Gastroesophageal sphincter (tissue), 3 donors: Measurements from ENCODE around the gene TFEC.

Experiments used
- CTCF ChIP-seq, 4 experiments: fragments of 200-600 bp in 2 of 4; fragments of 450-650 bp in 2 of 4; sonication (generic) in 1 of 4; IDR thresholded peaks; one replicate each; pipeline ENCODE4 v1.5.1; 2017 to 2019; ENCODE audit warnings: antibody characterized with exemption in 4 of 4, mild to moderate bottlenecking in 2 of 4, moderate library complexity in 2 of 4
- EP300 ChIP-seq: sonication (generic); formaldehyde crosslinking; IDR thresholded peaks from one replicate; pipeline ENCODE4 v1.6.1; 2017; ENCODE audit warnings: antibody characterized with exemption, mild to moderate bottlenecking
- POLR2A ChIP-seq, 2 donors: fragments of 450-650 bp; IDR thresholded peaks; one replicate each; pipeline ENCODE4 v1.6.1; 2017; ENCODE audit warnings: antibody characterized with exemption in 2 of 2, mild to moderate bottlenecking in 2 of 2, moderate library complexity in 1 of 2

GRCh38 chr7:116062666-116063065 is 32.1 kb upstream of the TFEC start:
- TF ChIP-seq CTCF (IDR thresholded peaks at IDR 0.05) (no peak), POLR2A (IDR thresholded peaks at IDR 0.05) (no peak), EP300 (no peak)
